MG63 (cell line): ENCODE data around the gene TSPAN14. TPM values are rescaled to one million over a fixed set of nuclear protein-coding genes. Genes with fewer than 3 reads are reported as not detected.

ENCODE experiments used
- DNase-seq: peaks from one replicate; pipeline ENCODE4 v3.0.0-alpha.2; 2020
- H3K27me3 ChIP-seq: fragments of 250-450 bp; sonication (Bioruptor Pico); 2 replicates; pipeline ENCODE4 v1.5.1; 2020; ENCODE audit warnings: mild to moderate bottlenecking, moderate library complexity
- H3K36me3 ChIP-seq: fragments of 250-450 bp; sonication (Bioruptor Pico); 2 replicates; pipeline ENCODE4 v1.5.1; 2020; ENCODE audit warnings: mild to moderate bottlenecking, moderate library complexity
- H3K4me3 ChIP-seq: fragments of 250-450 bp; sonication (Bioruptor Pico); 2 replicates; pipeline ENCODE4 v1.5.1; 2020; ENCODE audit warnings: mild to moderate bottlenecking, moderate library complexity
- H3K9me3 ChIP-seq: fragments of 250-450 bp; sonication (Bioruptor Pico); 2 replicates; pipeline ENCODE4 v1.5.1; 2020; ENCODE audit warnings: mild to moderate bottlenecking, moderate library complexity
- total RNA-seq: library from RNA; depleted of rRNA; stranded (reverse); fragments of >200 nt; shearing (Covaris generic); gene quantifications from 2 replicates; pipeline ENCODE4 v1.2.3, GENCODE V29; 2014; ENCODE audit warnings: low replicate concordance; rRNA removed

Gene TSPAN14
- total RNA-seq, result 6.6 and 10.0 TPM in 2 replicates

GRCh38 chr10:80453842-80454512 lies at the start of gene TSPAN14:
TSPAN14 (plus strand) TSS chr10:80454310; CDS start chr10:80489234, 34,924 bp downstream.
- H3K9me3 ChIP-seq, result no peaks in the 10 kb centered on the region
- no peaks in the 10 kb centered on the region for H3K36me3 ChIP-seq
- H3K4me3 ChIP-seq, result peak within 1 kb of the TSS; percentile 78
- DNase-seq, result peak; percentile 76
- no peaks in the 10 kb centered on the region for H3K27me3 ChIP-seq

- DNase-seq, result no peak
- no peaks in the 10 kb centered on the region for H3K36me3 ChIP-seq
- no peaks in the 10 kb centered on the region for H3K9me3 ChIP-seq
- no peaks in the 10 kb centered on the region for H3K27me3 ChIP-seq
- H3K4me3 ChIP-seq, result no peak overlapping the region
Measured at GRCh38 chr10:80405035-80405434, 49.1 kb upstream of the TSPAN14 start.

GRCh38 chr10:80405626-80406025 lies 48.5 kb upstream of the TSPAN14 start:
- H3K36me3 ChIP-seq, result no peaks in the 10 kb centered on the region
- H3K4me3 ChIP-seq, result no peak overlapping the region
- no peak for DNase-seq
- H3K9me3 ChIP-seq, result no peaks in the 10 kb centered on the region
- H3K27me3 ChIP-seq, result no peaks in the 10 kb centered on the region

- DNase-seq, result no peak
- Histone ChIP-seq H3K27me3 (no peaks in the 10 kb centered on the region), H3K36me3 (no peaks in the 10 kb centered on the region), H3K4me3 (no peak overlapping the region), H3K9me3 (no peaks in the 10 kb centered on the region)
Measured at GRCh38 chr10:80406204-80406603, 47.9 kb upstream of the TSPAN14 start.

- peak; percentile 72 for DNase-seq
- no peaks in the 10 kb centered on the region for H3K27me3 ChIP-seq
- H3K9me3 ChIP-seq, result no peaks in the 10 kb centered on the region
- H3K36me3 ChIP-seq, result no peaks in the 10 kb centered on the region
- H3K4me3 ChIP-seq, result peak overlapping the region; percentile 55
Measured at GRCh38 chr10:80407812-80408241, 46.3 kb upstream of the TSPAN14 start.

GRCh38 chr10:80408242-80409101 lies 45.6 kb upstream of the TSPAN14 start, which contains the start of gene PRXL2A:
PRXL2A (plus strand) TSS chr10:80408551; CDS start chr10:80420468, 11,917 bp downstream.
- no peaks in the 10 kb centered on the region for H3K36me3 ChIP-seq
- H3K27me3 ChIP-seq, result no peaks in the 10 kb centered on the region
- H3K4me3 ChIP-seq, result peak within 1 kb of the TSS; percentile 55
- peak; percentile 70 for DNase-seq
- no peaks in the 10 kb centered on the region for H3K9me3 ChIP-seq

GRCh38 chr10:80409121-80409520 lies 45.0 kb upstream of the TSPAN14 start:
- Histone ChIP-seq H3K9me3 (no peaks in the 10 kb centered on the region), H3K4me3 (no peak overlapping the region), H3K36me3 (no peaks in the 10 kb centered on the region), H3K27me3 (no peaks in the 10 kb centered on the region)
- no peak for DNase-seq

- Histone ChIP-seq H3K9me3 (no peaks in the 10 kb centered on the region), H3K36me3 (no peaks in the 10 kb centered on the region), H3K4me3 (no peak overlapping the region), H3K27me3 (no peaks in the 10 kb centered on the region)
- no peak for DNase-seq
Measured at GRCh38 chr10:80410122-80410521, 44.0 kb upstream of the TSPAN14 start.

- Histone ChIP-seq H3K9me3 (no peaks in the 10 kb centered on the region), H3K4me3 (no peak overlapping the region), H3K36me3 (no peaks in the 10 kb centered on the region), H3K27me3 (no peaks in the 10 kb centered on the region)
- DNase-seq, result no peak
Measured at GRCh38 chr10:80410578-80411145, 43.4 kb upstream of the TSPAN14 start.

- no peaks in the 10 kb centered on the region for H3K9me3 ChIP-seq
- peak; percentile 4 for DNase-seq
Measured at GRCh38 chr10:80411267-80411668, 42.8 kb upstream of the TSPAN14 start.

GRCh38 chr10:80411681-80412220 lies 42.4 kb upstream of the TSPAN14 start:
- H3K27me3 ChIP-seq, result no peaks in the 10 kb centered on the region
- no peaks in the 10 kb centered on the region for H3K9me3 ChIP-seq
- H3K36me3 ChIP-seq, result no peaks in the 10 kb centered on the region
- H3K4me3 ChIP-seq, result no peak overlapping the region
- no peak for DNase-seq

More at GRCh38 chr10:80411267-80411668, 42.8 kb upstream of the TSPAN14 start:
- Histone ChIP-seq H3K36me3 (no peaks in the 10 kb centered on the region), H3K4me3 (no peak overlapping the region), H3K27me3 (no peaks in the 10 kb centered on the region)

- H3K27me3 ChIP-seq, result no peaks in the 10 kb centered on the region
- DNase-seq, result peak; percentile 24
- no peaks in the 10 kb centered on the region for H3K36me3 ChIP-seq
- no peak overlapping the region for H3K4me3 ChIP-seq
- H3K9me3 ChIP-seq, result no peaks in the 10 kb centered on the region
Measured at GRCh38 chr10:80412486-80412885, 41.6 kb upstream of the TSPAN14 start.

- Histone ChIP-seq H3K36me3 (no peaks in the 10 kb centered on the region), H3K4me3 (no peak overlapping the region), H3K9me3 (no peaks in the 10 kb centered on the region), H3K27me3 (no peaks in the 10 kb centered on the region)
- peak; percentile 35 for DNase-seq
Measured at GRCh38 chr10:80413271-80413996, 40.7 kb upstream of the TSPAN14 start.

- Histone ChIP-seq H3K4me3 (no peak overlapping the region), H3K9me3 (no peaks in the 10 kb centered on the region), H3K36me3 (no peaks in the 10 kb centered on the region), H3K27me3 (no peaks in the 10 kb centered on the region)
- DNase-seq, result no peak
Measured at GRCh38 chr10:80414142-80414895, 39.8 kb upstream of the TSPAN14 start.

GRCh38 chr10:80415734-80416478 lies 38.2 kb upstream of the TSPAN14 start:
- no peaks in the 10 kb centered on the region for H3K36me3 ChIP-seq
- no peaks in the 10 kb centered on the region for H3K9me3 ChIP-seq
- no peak overlapping the region for H3K4me3 ChIP-seq
- DNase-seq, result no peak
- H3K27me3 ChIP-seq, result no peaks in the 10 kb centered on the region
